Keratinocyte (primary cell): ENCODE measurements around the gene CARD9.

ENCODE experiments used
- CTCF ChIP-seq, 3 experiments: IDR thresholded peaks in 1 of 3; conservative IDR thresholded peaks in 1 of 3; optimal IDR thresholded peaks in 1 of 3; 2 replicates in 2 of 3; 3 replicates in 1 of 3; pipeline versions ENCODE3 to v1.5.1; 2011; ENCODE audit warnings: low read length in 3 of 3, mild to moderate bottlenecking in 3 of 3, moderate library complexity in 2 of 3, control low read depth in 1 of 3, inconsistent platforms in 1 of 3; ENCODE audit not compliant: insufficient read depth in 2 of 3; ENCODE audit errors: extremely low read depth in 1 of 3
- EZH2 ChIP-seq: IDR thresholded peaks from one replicate; pipeline ENCODE4 v1.6.1; 2012; ENCODE audit warnings: inconsistent platforms, mild to moderate bottlenecking, low read length, moderate library complexity

- TF ChIP-seq CTCF (optimal IDR thresholded peaks at IDR 0.05 in 1 of 3, IDR thresholded peaks at IDR 0.05 in 1 of 3, conservative IDR thresholded peaks at IDR 0.05 in 1 of 3; ENCODE audit: extremely low read depth in 1 of 3, insufficient read depth in 2 of 3, low read length in 3 of 3) (no peak), EZH2 (no peak)
These were observed 13.7 kb upstream of the CARD9 start for GRCh38 chr9:136387217-136387616.
